ENCODE results near the gene SEC22C.

GRCh38 chr3:42539871-42540714 lies 41.7 kb downstream of the SEC22C start:
- no peak for TF ChIP-seq POLR2AphosphoS5 (IDR thresholded peaks at IDR 0.05)
- TF ChIP-seq EP300 (IDR thresholded peaks at IDR 0.05), result no peak
- TF ChIP-seq POLR2A (IDR thresholded peaks at IDR 0.05; ENCODE audit: low read depth), result no peak
- peak; percentile 42 to 72 (median 52) for TF ChIP-seq CTCF (IDR thresholded peaks at IDR 0.05)

Data from esophagus muscularis mucosa (tissue), 4 donors.